OCI-LY7 (cell line): ENCODE results near the gene GTF3C2. TPM values are rescaled to one million over a fixed set of nuclear protein-coding genes. Genes with fewer than 3 reads are reported as not detected.

Experiments
- BruUV-seq: library from RNA; stranded (reverse); fragments of 400-500 nt; replicated peaks from 2 replicates; lab custom pipeline; 2021; lab: Mats Ljungman, UMichigan
- CTCF ChIA-PET: fragments of 300-600 bp; sonication (Branson Sonifier 250); formaldehyde crosslinking; loops from one replicate; lab custom pipeline; 2022; ENCODE audit warnings: antibody characterized with exemption; ENCODE audit not compliant: unreplicated experiment; lab: Charles Lee
- POLR2A ChIA-PET: fragments of 300-600 bp; sonication (Branson Sonifier 250); formaldehyde crosslinking; loops from one replicate; lab custom pipeline; 2022; ENCODE audit warnings: antibody characterized with exemption; lab: Charles Lee
- DNase-seq: peaks from one replicate; pipeline ENCODE4 v3.0.0-alpha.2; 2015; ENCODE audit warnings: low spot score
- H2AFZ ChIP-seq: fragments of 200-600 bp; sonication (generic), shearing (Covaris generic); 2 replicates; pipeline ENCODE4 v1.6.1; 2014; ENCODE audit warnings: mild to moderate bottlenecking, antibody characterized with exemption, low read length, moderate library complexity
- H3K27ac ChIP-seq: fragments of 200-600 bp; sonication (generic); 2 replicates; pipeline ENCODE4 v1.5.1; 2014; ENCODE audit warnings: mixed run types, low read depth, mild to moderate bottlenecking, moderate library complexity, low read length, inconsistent platforms; ENCODE audit not compliant: poor library complexity, severe bottlenecking
- H3K36me3 ChIP-seq: fragments of 200-600 bp; sonication (generic); 2 replicates; pipeline ENCODE4 v1.6.1; 2014; ENCODE audit warnings: mild to moderate bottlenecking, antibody characterized with exemption, low read length, moderate library complexity, mixed read lengths; ENCODE audit not compliant: insufficient read depth
- H3K4me1 ChIP-seq: fragments of 200-600 bp; sonication (generic); 2 replicates; pipeline ENCODE4 v1.5.1; 2014; ENCODE audit warnings: mild to moderate bottlenecking, low read length; ENCODE audit not compliant: insufficient read depth, poor library complexity, severe bottlenecking
- H3K4me2 ChIP-seq: fragments of 200-600 bp; sonication (generic); 2 replicates; pipeline ENCODE4 v1.6.1; 2014; ENCODE audit warnings: mild to moderate bottlenecking, low read length
- H3K4me3 ChIP-seq: fragments of 200-600 bp; sonication (generic); 2 replicates; pipeline ENCODE4 v1.5.1; 2014; ENCODE audit warnings: mild to moderate bottlenecking, low read depth, low read length; ENCODE audit not compliant: poor library complexity, severe bottlenecking
- H3K79me2 ChIP-seq: fragments of 200-600 bp; sonication (generic); 2 replicates; pipeline ENCODE4 v1.6.1; 2016; ENCODE audit warnings: low read depth, mild to moderate bottlenecking, low read length, moderate library complexity, mixed read lengths; ENCODE audit not compliant: insufficient read depth
- H3K9me2 ChIP-seq: fragments of 200-600 bp; sonication (generic); 2 replicates; pipeline ENCODE4 v1.6.1; 2016; ENCODE audit warnings: mild to moderate bottlenecking, low read length, mixed read lengths; ENCODE audit not compliant: insufficient read depth
- H3K9me3 ChIP-seq: fragments of 200-600 bp; sonication (generic); 2 replicates; pipeline ENCODE4 v1.6.1; 2014; ENCODE audit warnings: mild to moderate bottlenecking, mixed run types, low read length, mixed read lengths
- H4K20me1 ChIP-seq: fragments of 200-600 bp; sonication (generic); 2 replicates; pipeline ENCODE4 v1.6.1; 2014; ENCODE audit warnings: mild to moderate bottlenecking, antibody characterized with exemption, low read length, moderate library complexity, mixed read lengths; ENCODE audit not compliant: insufficient read depth
- EZH2phosphoT487 ChIP-seq: fragments of 200-600 bp; sonication (generic); IDR thresholded peaks from 2 replicates; pipeline ENCODE4 v1.6.1; 2018; ENCODE audit warnings: low read depth, borderline replicate concordance, mild to moderate bottlenecking, mixed run types, antibody characterized with exemption, low read length, moderate library complexity, mixed read lengths
- intact Hi-C: fragments of 100-400 bp; cut with micrococcal nuclease; formaldehyde crosslinking; loops from one replicate; pipeline ENCODE4 v1.10.0; 2022; ENCODE audit not compliant: unreplicated experiment
- total RNA-seq, 2 experiments: library from RNA; depleted of rRNA in 1 of 2; stranded (reverse); fragments of >200 nt in 1 of 2; shearing (Covaris generic) in 1 of 2; gene quantifications; 2 replicates each; pipeline ENCODE4 v1.2.3, GENCODE V29; 2014 to 2022
- TF ChIP-seq, protein P1 (sequence below): fragments of 200-600 bp; sonication (generic); conservative IDR thresholded peaks from 2 replicates; pipeline ENCODE4 v1.5.1; 2014; ENCODE audit warnings: mild to moderate bottlenecking, antibody characterized with exemption, low read length, moderate library complexity, mixed read lengths

GTF3C2 gene
- total RNA-seq, 2 experiments from 2014 or later: 54.2 to 70.3 TPM

DNA sequence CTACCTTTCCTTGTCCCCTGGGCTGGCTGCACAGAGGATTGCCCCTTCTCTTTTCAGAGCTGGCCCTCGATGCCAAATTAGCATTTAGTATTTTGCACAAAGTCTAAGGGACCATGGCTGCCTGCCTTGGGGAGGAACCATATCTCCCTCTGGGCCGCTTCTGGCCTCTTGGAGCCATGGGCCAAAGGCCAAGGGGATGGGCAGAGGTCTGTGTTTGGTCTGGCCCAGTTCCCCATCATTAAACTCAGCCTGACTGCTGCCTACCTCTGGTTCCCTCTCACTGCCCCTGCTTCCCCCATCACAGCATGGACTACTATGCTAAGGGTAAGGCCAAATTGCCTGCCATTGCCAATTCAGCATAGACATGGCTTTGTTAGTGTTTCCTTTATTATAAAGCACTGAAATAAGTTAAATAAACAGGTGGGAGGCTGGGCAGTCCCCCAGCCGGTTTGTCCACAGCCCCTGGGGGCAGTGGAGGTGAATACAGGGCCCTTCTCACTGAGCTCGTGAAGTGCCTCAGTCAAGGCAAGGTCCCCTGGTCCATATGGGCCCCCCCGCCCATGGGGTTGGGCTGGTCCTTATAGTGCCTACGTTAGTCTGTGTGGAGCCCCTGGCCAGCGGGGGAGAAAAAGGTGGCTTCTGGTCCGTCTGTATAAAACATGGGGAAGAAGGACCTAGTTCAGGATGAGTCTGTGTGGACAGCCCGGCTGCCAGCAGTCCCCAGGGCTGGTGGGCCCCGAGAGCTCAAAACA lies 20.5 kb upstream of the GTF3C2 start:
- no TSS peak for BruUV-seq
- Histone ChIP-seq H3K27ac (no peak overlapping the region), H3K4me3 (no peak overlapping the region), H3K36me3 (peaks cover 95% of the 10 kb centered on the region), H3K4me1 (peaks cover 29% of the 10 kb centered on the region), H4K20me1 (no peaks in the 10 kb centered on the region), H3K9me2 (no peaks in the 10 kb centered on the region), H3K79me2 (peaks cover 20% of the 10 kb centered on the region; the same call in 1 of the 2 replicates), H3K9me3 (no peaks in the 10 kb centered on the region), H2AFZ (no peak overlapping the region), H3K4me2 (no peak overlapping the region)
- CTCF ChIA-PET: no interaction called here
- POLR2A ChIA-PET: no interaction called here
- intact Hi-C loops: no loop called here
- TF ChIP-seq, protein P1, sequence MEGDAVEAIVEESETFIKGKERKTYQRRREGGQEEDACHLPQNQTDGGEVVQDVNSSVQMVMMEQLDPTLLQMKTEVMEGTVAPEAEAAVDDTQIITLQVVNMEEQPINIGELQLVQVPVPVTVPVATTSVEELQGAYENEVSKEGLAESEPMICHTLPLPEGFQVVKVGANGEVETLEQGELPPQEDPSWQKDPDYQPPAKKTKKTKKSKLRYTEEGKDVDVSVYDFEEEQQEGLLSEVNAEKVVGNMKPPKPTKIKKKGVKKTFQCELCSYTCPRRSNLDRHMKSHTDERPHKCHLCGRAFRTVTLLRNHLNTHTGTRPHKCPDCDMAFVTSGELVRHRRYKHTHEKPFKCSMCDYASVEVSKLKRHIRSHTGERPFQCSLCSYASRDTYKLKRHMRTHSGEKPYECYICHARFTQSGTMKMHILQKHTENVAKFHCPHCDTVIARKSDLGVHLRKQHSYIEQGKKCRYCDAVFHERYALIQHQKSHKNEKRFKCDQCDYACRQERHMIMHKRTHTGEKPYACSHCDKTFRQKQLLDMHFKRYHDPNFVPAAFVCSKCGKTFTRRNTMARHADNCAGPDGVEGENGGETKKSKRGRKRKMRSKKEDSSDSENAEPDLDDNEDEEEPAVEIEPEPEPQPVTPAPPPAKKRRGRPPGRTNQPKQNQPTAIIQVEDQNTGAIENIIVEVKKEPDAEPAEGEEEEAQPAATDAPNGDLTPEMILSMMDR: no peak
- no peak for TF ChIP-seq EZH2phosphoT487
- no peak for DNase-seq

DNA sequence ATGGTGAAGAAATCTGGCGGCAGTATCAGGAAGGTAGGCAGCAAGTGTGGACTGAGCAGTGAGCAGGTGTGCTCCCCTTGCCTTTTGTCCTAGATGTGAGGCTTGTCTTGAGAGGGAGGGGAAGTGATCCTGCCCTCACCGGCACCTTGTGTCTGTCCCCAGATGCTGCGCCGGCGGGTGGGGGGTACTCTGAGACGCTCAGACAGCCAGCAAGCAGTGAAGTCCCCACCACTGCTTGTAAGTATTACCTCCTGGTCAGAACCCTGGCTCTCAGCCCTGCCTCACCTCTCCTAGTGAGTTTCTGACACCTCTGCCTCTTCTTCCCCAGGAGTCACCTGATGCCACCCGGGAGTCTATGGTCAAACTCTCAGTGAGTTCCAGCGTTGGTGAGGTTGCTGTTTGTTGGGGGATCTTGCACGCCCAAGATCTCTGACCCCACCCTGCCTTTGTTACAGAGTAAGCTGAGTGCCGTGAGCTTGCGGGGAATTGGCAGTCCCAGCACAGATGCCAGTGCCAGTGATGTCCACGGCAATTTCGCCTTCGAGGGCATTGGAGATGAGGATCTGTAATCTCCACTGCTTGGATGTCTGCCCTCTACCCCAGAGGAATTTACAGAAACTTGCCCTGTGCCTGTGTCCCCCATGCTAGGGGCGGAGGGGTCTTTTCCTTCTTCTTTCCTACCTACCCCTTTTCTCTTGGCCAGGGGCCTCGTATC lies 19.7 kb upstream of the GTF3C2 start:
- intact Hi-C loops: no loop called here
- H3K27ac ChIP-seq: no peak overlapping the region
- ChIA-PET CTCF (no interaction called here), POLR2A (no interaction called here)
- no peaks in the 10 kb centered on the region for H4K20me1 ChIP-seq
- no peak for DNase-seq
- H3K36me3 ChIP-seq: peaks cover 90% of the 10 kb centered on the region
- TF ChIP-seq EZH2phosphoT487: no peak
- TF ChIP-seq, protein P1: no peak
- no peaks in the 10 kb centered on the region for H3K9me2 ChIP-seq
- H3K4me2 ChIP-seq: no peak overlapping the region
- H2AFZ ChIP-seq: no peak overlapping the region
- no TSS peak for BruUV-seq
- no peaks in the 10 kb centered on the region for H3K9me3 ChIP-seq
- no peak overlapping the region for H3K4me3 ChIP-seq
- H3K4me1 ChIP-seq: peaks cover 36% of the 10 kb centered on the region
- peaks cover 27% of the 10 kb centered on the region for H3K79me2 ChIP-seq
